HCT116 (cell line): ENCODE results near the gene UAP1L1. TPM values are rescaled to one million over a fixed set of nuclear protein-coding genes. Genes with fewer than 3 reads are reported as not detected.

Experiments used
- ATAC-seq: fragments of 200-7000 bp; cut with Tn5 transposase; 2 replicates; pipeline ENCODE4 v1.9.1; 2020; ENCODE audit warnings: mild to moderate bottlenecking, moderate library complexity
- BruUV-seq: library from RNA; stranded (reverse); fragments of 400-500 nt; replicated peaks from 2 replicates; lab custom pipeline; 2021; lab: Mats Ljungman, UMichigan
- CTCF ChIA-PET: fragments of 300-600 bp; sonication (Branson Sonifier 250); formaldehyde crosslinking; loops from one replicate; lab custom pipeline; 2021; ENCODE audit warnings: antibody characterized with exemption; lab: Charles Lee
- POLR2A ChIA-PET: fragments of 300-600, 350-600 bp; sonication (Branson Sonifier 250); formaldehyde crosslinking; loops from one replicate; lab custom pipeline; 2021; ENCODE audit warnings: antibody characterized with exemption; lab: Charles Lee
- RAD21 ChIA-PET, 2 experiments: fragments of 300-600 bp; sonication (Branson Sonifier 250); formaldehyde crosslinking; loops; one replicate each; lab custom pipeline; 2023; ENCODE audit warnings: low total read pairs in 2 of 2; ENCODE audit not compliant: uncharacterized antibody in 2 of 2, unreplicated experiment in 2 of 2, low non-redundant PET in 1 of 2; lab: Charles Lee
- DNase-seq: peaks from one replicate; pipeline ENCODE4 v3.0.0-alpha.2; 2010; ENCODE audit warnings: low read depth, low spot score
- H2AFZ ChIP-seq: fragments of 200-600 bp; shearing (Covaris generic), sonication (generic); 2 replicates; pipeline ENCODE4 v1.6.1; 2017; ENCODE audit warnings: low read depth, mixed run types, mixed read lengths, antibody characterized with exemption, low read length; ENCODE audit not compliant: poor library complexity, severe bottlenecking
- H3K27ac ChIP-seq: 2 replicates; pipeline ENCODE4 v1.5.1; 2012; ENCODE audit warnings: low read depth, low read length
- H3K27me3 ChIP-seq: fragments of 200-600 bp; sonication (generic); 2 replicates; pipeline ENCODE4 v1.6.1; 2016; ENCODE audit warnings: mixed run types, low read length, mixed read lengths; ENCODE audit not compliant: insufficient read depth
- H3K36me3 ChIP-seq, 2 experiments: fragments of 200-500 bp in 1 of 2; fragments of 200-600 bp in 1 of 2; sonication (Bioruptor generic) in 1 of 2; sonication (generic) in 1 of 2; 2 replicates each; pipeline versions ENCODE4 v1.5.1 to v1.6.1; 2014 to 2016; ENCODE audit warnings: low read length in 2 of 2, inconsistent platforms in 1 of 2, mixed read lengths in 1 of 2, mixed run types in 1 of 2; ENCODE audit not compliant: insufficient read depth in 2 of 2, control insufficient read depth in 1 of 2
- H3K4me1 ChIP-seq, 2 experiments: fragments of 200-600 bp in 1 of 2; sonication (generic) in 1 of 2; 2 replicates each; pipeline versions ENCODE4 v1.5.1 to v1.6.1; 2012 to 2017; ENCODE audit warnings: low read length in 2 of 2, inconsistent platforms in 1 of 2, mild to moderate bottlenecking in 1 of 2, mixed read lengths in 1 of 2, mixed run types in 1 of 2, moderate library complexity in 1 of 2; ENCODE audit not compliant: insufficient read depth in 2 of 2, control insufficient read depth in 1 of 2
- H3K4me2 ChIP-seq: fragments of 200-600 bp; sonication (generic); 2 replicates; pipeline ENCODE4 v1.6.1; 2017; ENCODE audit warnings: mixed run types, low read length, mixed read lengths
- H3K4me3 ChIP-seq, 2 experiments: fragments of 200-600 bp in 1 of 2; sonication (generic) in 1 of 2; replicated peaks in 1 of 2; 2 replicates each; pipeline ENCODE4 v1.5.1; 2011 to 2016; ENCODE audit warnings: low read length in 2 of 2, control low read depth in 1 of 2, low read depth in 1 of 2, mild to moderate bottlenecking in 1 of 2, mixed read lengths in 1 of 2, mixed run types in 1 of 2
- H3K79me2 ChIP-seq: fragments of 200-600 bp; sonication (generic); 2 replicates; pipeline ENCODE4 v1.6.1; 2017; ENCODE audit warnings: mild to moderate bottlenecking, mixed run types, low read length, moderate library complexity, mixed read lengths; ENCODE audit not compliant: insufficient read depth
- H3K9ac ChIP-seq: fragments of 200-600 bp; sonication (generic); 2 replicates; pipeline ENCODE4 v1.6.1; 2016; ENCODE audit warnings: low read length, mixed read lengths
- H3K9me2 ChIP-seq: fragments of 200-600 bp; sonication (generic), shearing (Covaris generic); 2 replicates; pipeline ENCODE4 v1.6.1; 2017; ENCODE audit warnings: mixed run types, mild to moderate bottlenecking, moderate library complexity; ENCODE audit not compliant: insufficient read depth
- H3K9me3 ChIP-seq, 2 experiments: fragments of 200-500 bp in 1 of 2; fragments of 200-600 bp in 1 of 2; sonication (Bioruptor generic) in 1 of 2; sonication (generic) in 1 of 2; 2 replicates each; pipeline ENCODE4 v1.6.1; 2014 to 2017; ENCODE audit warnings: low read length in 2 of 2, mixed read lengths in 2 of 2, inconsistent platforms in 1 of 2, low read depth in 1 of 2, mild to moderate bottlenecking in 1 of 2, mixed run types in 1 of 2, moderate library complexity in 1 of 2; ENCODE audit not compliant: control insufficient read depth in 1 of 2, insufficient read depth in 1 of 2
- H4K20me1 ChIP-seq: fragments of 200-600 bp; sonication (generic), shearing (Covaris generic); 2 replicates; pipeline ENCODE4 v1.6.1; 2017; ENCODE audit warnings: mixed run types, mild to moderate bottlenecking, moderate library complexity; ENCODE audit not compliant: insufficient read depth
- CEBPB ChIP-seq: IDR thresholded peaks from 2 replicates; pipeline ENCODE4 v1.6.1; 2012; ENCODE audit warnings: low read depth
- EGR1 ChIP-seq: IDR thresholded peaks from 2 replicates; pipeline ENCODE4 v1.6.1; 2012; ENCODE audit warnings: low read depth
- ELF1 ChIP-seq: IDR thresholded peaks from 2 replicates; pipeline ENCODE4 v1.6.1; 2012; ENCODE audit warnings: low read depth, borderline replicate concordance
- EZH2 ChIP-seq: fragments of 200-600 bp; sonication (generic); IDR thresholded peaks from 2 replicates; pipeline ENCODE4 v1.6.1; 2017; ENCODE audit warnings: antibody characterized with exemption, mixed run types
- EZH2phosphoT487 ChIP-seq: fragments of 200-600 bp; IDR thresholded peaks from 2 replicates; pipeline ENCODE4 v1.6.1; 2018; ENCODE audit warnings: antibody characterized with exemption, borderline replicate concordance
- FOSL1 ChIP-seq: IDR thresholded peaks from 2 replicates; pipeline ENCODE4 v1.6.1; 2012; ENCODE audit warnings: low read depth
- MAX ChIP-seq: IDR thresholded peaks from 2 replicates; pipeline ENCODE4 v1.6.1; 2012
- RAD21 ChIP-seq: IDR thresholded peaks from 2 replicates; pipeline ENCODE4 v1.6.1; 2012; ENCODE audit warnings: low read depth, mild to moderate bottlenecking
- REST ChIP-seq: IDR thresholded peaks from 2 replicates; pipeline ENCODE4 v1.6.1; 2012; ENCODE audit warnings: low read depth
- SIN3A ChIP-seq: IDR thresholded peaks from 2 replicates; pipeline ENCODE4 v1.6.1; 2012; ENCODE audit warnings: low read depth
- SP1 ChIP-seq: IDR thresholded peaks from 2 replicates; pipeline ENCODE4 v1.6.1; 2012; ENCODE audit warnings: low read depth
- SRF ChIP-seq: IDR thresholded peaks from 2 replicates; pipeline ENCODE4 v1.6.1; 2012; ENCODE audit warnings: low read depth
- TCF7L2 ChIP-seq: IDR thresholded peaks from 2 replicates; pipeline ENCODE4 v1.7.0; 2011; ENCODE audit warnings: borderline replicate concordance, inconsistent platforms; ENCODE audit not compliant: insufficient read depth, insufficient read length; ENCODE audit errors: extremely low read depth
- YY1 ChIP-seq: IDR thresholded peaks from 2 replicates; pipeline ENCODE4 v1.6.1; 2011; ENCODE audit warnings: low read length, low read depth, moderate library complexity, mild to moderate bottlenecking; ENCODE audit not compliant: insufficient replicate concordance; ENCODE audit errors: extremely low read depth
- ZFX ChIP-seq: fragments of 450-650 bp; IDR thresholded peaks from 2 replicates; pipeline ENCODE4 v1.6.1; 2017
- ZNF274 ChIP-seq: fragments of 200-500 bp; sonication (Bioruptor generic); IDR thresholded peaks from 2 replicates; pipeline ENCODE4 v1.6.1; 2014; ENCODE audit warnings: mild to moderate bottlenecking, low read depth, low read length, inconsistent platforms
- intact Hi-C: fragments of 100-400 bp; cut with micrococcal nuclease; formaldehyde crosslinking; loops from 2 replicates; pipeline ENCODE4 v1.10.0; 2022
- total RNA-seq: library from RNA; stranded (reverse); gene quantifications from one replicate; pipeline ENCODE4 v1.2.1, GENCODE V29; 2021; ENCODE audit not compliant: unreplicated experiment
- TF ChIP-seq, protein P1 (sequence below): IDR thresholded peaks from 2 replicates; pipeline ENCODE4 v1.6.1; 2011; ENCODE audit warnings: mild to moderate bottlenecking, low read length, moderate library complexity; ENCODE audit not compliant: insufficient replicate concordance; ENCODE audit errors: extremely low read depth
- TF ChIP-seq, protein P2 (sequence below), 3 experiments: fragments of 200-600 bp in 1 of 3; sonication (generic) in 1 of 3; IDR thresholded peaks in 2 of 3; conservative IDR thresholded peaks in 1 of 3; 2 replicates each; pipeline ENCODE4 v1.5.1; 2012 to 2017; ENCODE audit warnings: low read depth in 2 of 3, low read length in 2 of 3, antibody characterized with exemption in 1 of 3, borderline replicate concordance in 1 of 3, control low read depth in 1 of 3, mild to moderate bottlenecking in 1 of 3, mixed read lengths in 1 of 3, mixed run types in 1 of 3, moderate library complexity in 1 of 3; ENCODE audit not compliant: insufficient read depth in 1 of 3

The UAP1L1 gene
- total RNA-seq, 1 experiment from 2014 or later: 11.0 TPM

GRCh38 chr9:137076636-137077009 lies 694 bp upstream of the UAP1L1 start:
- Histone ChIP-seq H3K27me3 (no peaks in the 10 kb centered on the region), H3K9me3 (no peaks in the 10 kb centered on the region), H3K4me3 (peak overlapping the region; percentile 52 to 57), H3K9me2 (no peaks in the 10 kb centered on the region), H3K9ac (peak overlapping the region; percentile 61), H3K79me2 (peaks cover 4% of the 10 kb centered on the region; the same call in 1 of the 2 replicates), H3K36me3 (peaks cover 0 to 8% of the 10 kb centered on the region in 2 experiments; a peak in 1 of 4 replicates), H3K4me1 (peaks cover 11 to 34% of the 10 kb centered on the region in 2 experiments), H2AFZ (peak overlapping the region; percentile 32), H4K20me1 (no peaks in the 10 kb centered on the region), H3K27ac (peak overlapping the region; percentile 66)
- intact Hi-C loops: no loop called here
- ATAC-seq (no peak), DNase-seq (no peak)
- ChIA-PET POLR2A (interaction anchor here (1.0 to 2.1 kb wide), 3 partner anchors 10 to 165 kb away, joined by 3 to 6 read pairs (median 3); partner anchors contain the start of gene MAN1B1), CTCF (interaction anchor here (1.0 to 2.1 kb wide), 3 partner anchors 8 to 30 kb away, joined by 4 to 12 read pairs (median 4); partner anchors contain the start of gene NPDC1)
- no TSS peak for BruUV-seq
- no peak for TF ChIP-seq ZFX
- TF ChIP-seq EGR1: no peak
- no peak for TF ChIP-seq SRF
- TF ChIP-seq ZNF274: no peak
- no peak for TF ChIP-seq CEBPB
- no peak for TF ChIP-seq SIN3A
- TF ChIP-seq RAD21: no peak
- no peak for TF ChIP-seq ELF1
- TF ChIP-seq SP1: no peak
- TF ChIP-seq EZH2: no peak
- no peak for TF ChIP-seq TCF7L2
- TF ChIP-seq FOSL1: no peak
- TF ChIP-seq, protein P1, sequence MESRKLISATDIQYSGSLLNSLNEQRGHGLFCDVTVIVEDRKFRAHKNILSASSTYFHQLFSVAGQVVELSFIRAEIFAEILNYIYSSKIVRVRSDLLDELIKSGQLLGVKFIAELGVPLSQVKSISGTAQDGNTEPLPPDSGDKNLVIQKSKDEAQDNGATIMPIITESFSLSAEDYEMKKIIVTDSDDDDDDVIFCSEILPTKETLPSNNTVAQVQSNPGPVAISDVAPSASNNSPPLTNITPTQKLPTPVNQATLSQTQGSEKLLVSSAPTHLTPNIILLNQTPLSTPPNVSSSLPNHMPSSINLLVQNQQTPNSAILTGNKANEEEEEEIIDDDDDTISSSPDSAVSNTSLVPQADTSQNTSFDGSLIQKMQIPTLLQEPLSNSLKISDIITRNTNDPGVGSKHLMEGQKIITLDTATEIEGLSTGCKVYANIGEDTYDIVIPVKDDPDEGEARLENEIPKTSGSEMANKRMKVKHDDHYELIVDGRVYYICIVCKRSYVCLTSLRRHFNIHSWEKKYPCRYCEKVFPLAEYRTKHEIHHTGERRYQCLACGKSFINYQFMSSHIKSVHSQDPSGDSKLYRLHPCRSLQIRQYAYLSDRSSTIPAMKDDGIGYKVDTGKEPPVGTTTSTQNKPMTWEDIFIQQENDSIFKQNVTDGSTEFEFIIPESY: no peak
- TF ChIP-seq MAX: no peak
- no peak for TF ChIP-seq YY1
- no peak for TF ChIP-seq EZH2phosphoT487
- no peak for TF ChIP-seq REST
- TF ChIP-seq, protein P2, sequence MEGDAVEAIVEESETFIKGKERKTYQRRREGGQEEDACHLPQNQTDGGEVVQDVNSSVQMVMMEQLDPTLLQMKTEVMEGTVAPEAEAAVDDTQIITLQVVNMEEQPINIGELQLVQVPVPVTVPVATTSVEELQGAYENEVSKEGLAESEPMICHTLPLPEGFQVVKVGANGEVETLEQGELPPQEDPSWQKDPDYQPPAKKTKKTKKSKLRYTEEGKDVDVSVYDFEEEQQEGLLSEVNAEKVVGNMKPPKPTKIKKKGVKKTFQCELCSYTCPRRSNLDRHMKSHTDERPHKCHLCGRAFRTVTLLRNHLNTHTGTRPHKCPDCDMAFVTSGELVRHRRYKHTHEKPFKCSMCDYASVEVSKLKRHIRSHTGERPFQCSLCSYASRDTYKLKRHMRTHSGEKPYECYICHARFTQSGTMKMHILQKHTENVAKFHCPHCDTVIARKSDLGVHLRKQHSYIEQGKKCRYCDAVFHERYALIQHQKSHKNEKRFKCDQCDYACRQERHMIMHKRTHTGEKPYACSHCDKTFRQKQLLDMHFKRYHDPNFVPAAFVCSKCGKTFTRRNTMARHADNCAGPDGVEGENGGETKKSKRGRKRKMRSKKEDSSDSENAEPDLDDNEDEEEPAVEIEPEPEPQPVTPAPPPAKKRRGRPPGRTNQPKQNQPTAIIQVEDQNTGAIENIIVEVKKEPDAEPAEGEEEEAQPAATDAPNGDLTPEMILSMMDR (IDR thresholded peaks at IDR 0.05 in 2 of 3, conservative IDR thresholded peaks at IDR 0.05 in 1 of 3; ENCODE audit: borderline replicate concordance in 1 of 3, insufficient read depth in 1 of 3, low read depth in 2 of 3, low read length in 2 of 3): no peak
- TF ChIP-seq, all 23 proteins: peak for 0
- H3K4me2 ChIP-seq: peak overlapping the region; percentile 89
- RAD21 ChIA-PET: interaction anchor here in 1 of 2 experiments (0.8 kb wide), 1 partner anchor 8 kb away, joined by 5 read pairs; no protein-coding TSS in a partner anchor
